HL-60 (cell line): ENCODE results near the gene ADCY5.
"Not testable (repeated sequence)": the region's sequence is repeated elsewhere in the genome, so short reads cannot be mapped to it uniquely, and the experiment has no call there.

Experiments used
- DNase-seq, 2 experiments: peaks; one replicate each; pipeline ENCODE4 v3.0.0-alpha.2; 2010 to 2020; ENCODE audit warnings: low read depth in 1 of 2, low spot score in 1 of 2
- H3K27ac ChIP-seq: fragments of 250-450 bp; sonication (Bioruptor Pico); replicated peaks from 2 replicates; pipeline ENCODE4 v1.5.1; 2020; ENCODE audit warnings: mild to moderate bottlenecking, moderate library complexity
- H3K27me3 ChIP-seq: fragments of 250-450 bp; sonication (Bioruptor Pico); 2 replicates; pipeline ENCODE4 v1.5.1; 2021; ENCODE audit warnings: mild to moderate bottlenecking, moderate library complexity; ENCODE audit not compliant: insufficient read depth, poor library complexity, severe bottlenecking
- H3K4me3 ChIP-seq: replicated peaks from 2 replicates; pipeline ENCODE4 v1.5.1; 2011; ENCODE audit warnings: mild to moderate bottlenecking, control low read depth, low read length; ENCODE audit not compliant: insufficient read depth
- GABPA ChIP-seq: IDR thresholded peaks from 2 replicates; pipeline ENCODE4 v1.6.1; 2012; ENCODE audit warnings: low read depth
- POLR2AphosphoS5 ChIP-seq: IDR thresholded peaks from 2 replicates; pipeline ENCODE4 v1.6.1; 2012; ENCODE audit warnings: low read depth
- SPI1 ChIP-seq: IDR thresholded peaks from 2 replicates; pipeline ENCODE4 v1.6.1; 2012; ENCODE audit warnings: low read depth, mild to moderate bottlenecking, borderline replicate concordance
- TF ChIP-seq, protein P1 (sequence below): IDR thresholded peaks from 2 replicates; pipeline ENCODE4 v1.6.1; 2012; ENCODE audit warnings: low read depth; ENCODE audit not compliant: insufficient replicate concordance
- TF ChIP-seq, protein P2 (sequence below): IDR thresholded peaks from one replicate; pipeline ENCODE4 v1.5.1; 2011; ENCODE audit warnings: low read length, control low read depth, inconsistent platforms; ENCODE audit not compliant: insufficient read depth

The ADCY5 gene

DNA sequence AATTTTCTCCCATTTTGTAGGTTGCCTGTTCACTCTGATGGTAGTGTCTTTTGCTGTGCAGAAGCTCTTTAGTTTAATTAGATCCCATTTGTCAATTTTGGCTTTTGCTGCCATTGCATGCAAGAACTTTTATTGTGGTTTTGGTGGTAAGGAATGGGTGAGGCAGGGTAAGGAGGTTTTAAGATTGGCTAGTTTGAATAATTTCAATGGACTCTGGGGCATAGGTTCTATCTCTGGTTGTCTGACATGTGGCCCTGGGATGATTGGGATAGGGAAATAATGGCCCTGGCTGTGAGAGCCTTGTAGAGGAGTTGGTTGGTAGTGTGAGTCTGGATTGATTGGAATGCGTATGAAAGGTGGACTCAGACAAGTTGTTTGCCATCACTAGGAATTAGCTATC lies 209.1 kb downstream of the ADCY5 start:
- no peak for TF ChIP-seq SPI1
- TF ChIP-seq, protein P1, sequence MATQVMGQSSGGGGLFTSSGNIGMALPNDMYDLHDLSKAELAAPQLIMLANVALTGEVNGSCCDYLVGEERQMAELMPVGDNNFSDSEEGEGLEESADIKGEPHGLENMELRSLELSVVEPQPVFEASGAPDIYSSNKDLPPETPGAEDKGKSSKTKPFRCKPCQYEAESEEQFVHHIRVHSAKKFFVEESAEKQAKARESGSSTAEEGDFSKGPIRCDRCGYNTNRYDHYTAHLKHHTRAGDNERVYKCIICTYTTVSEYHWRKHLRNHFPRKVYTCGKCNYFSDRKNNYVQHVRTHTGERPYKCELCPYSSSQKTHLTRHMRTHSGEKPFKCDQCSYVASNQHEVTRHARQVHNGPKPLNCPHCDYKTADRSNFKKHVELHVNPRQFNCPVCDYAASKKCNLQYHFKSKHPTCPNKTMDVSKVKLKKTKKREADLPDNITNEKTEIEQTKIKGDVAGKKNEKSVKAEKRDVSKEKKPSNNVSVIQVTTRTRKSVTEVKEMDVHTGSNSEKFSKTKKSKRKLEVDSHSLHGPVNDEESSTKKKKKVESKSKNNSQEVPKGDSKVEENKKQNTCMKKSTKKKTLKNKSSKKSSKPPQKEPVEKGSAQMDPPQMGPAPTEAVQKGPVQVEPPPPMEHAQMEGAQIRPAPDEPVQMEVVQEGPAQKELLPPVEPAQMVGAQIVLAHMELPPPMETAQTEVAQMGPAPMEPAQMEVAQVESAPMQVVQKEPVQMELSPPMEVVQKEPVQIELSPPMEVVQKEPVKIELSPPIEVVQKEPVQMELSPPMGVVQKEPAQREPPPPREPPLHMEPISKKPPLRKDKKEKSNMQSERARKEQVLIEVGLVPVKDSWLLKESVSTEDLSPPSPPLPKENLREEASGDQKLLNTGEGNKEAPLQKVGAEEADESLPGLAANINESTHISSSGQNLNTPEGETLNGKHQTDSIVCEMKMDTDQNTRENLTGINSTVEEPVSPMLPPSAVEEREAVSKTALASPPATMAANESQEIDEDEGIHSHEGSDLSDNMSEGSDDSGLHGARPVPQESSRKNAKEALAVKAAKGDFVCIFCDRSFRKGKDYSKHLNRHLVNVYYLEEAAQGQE, result no peak
- no peak for TF ChIP-seq GABPA
- no peak for TF ChIP-seq POLR2AphosphoS5
- TF ChIP-seq, protein P2, sequence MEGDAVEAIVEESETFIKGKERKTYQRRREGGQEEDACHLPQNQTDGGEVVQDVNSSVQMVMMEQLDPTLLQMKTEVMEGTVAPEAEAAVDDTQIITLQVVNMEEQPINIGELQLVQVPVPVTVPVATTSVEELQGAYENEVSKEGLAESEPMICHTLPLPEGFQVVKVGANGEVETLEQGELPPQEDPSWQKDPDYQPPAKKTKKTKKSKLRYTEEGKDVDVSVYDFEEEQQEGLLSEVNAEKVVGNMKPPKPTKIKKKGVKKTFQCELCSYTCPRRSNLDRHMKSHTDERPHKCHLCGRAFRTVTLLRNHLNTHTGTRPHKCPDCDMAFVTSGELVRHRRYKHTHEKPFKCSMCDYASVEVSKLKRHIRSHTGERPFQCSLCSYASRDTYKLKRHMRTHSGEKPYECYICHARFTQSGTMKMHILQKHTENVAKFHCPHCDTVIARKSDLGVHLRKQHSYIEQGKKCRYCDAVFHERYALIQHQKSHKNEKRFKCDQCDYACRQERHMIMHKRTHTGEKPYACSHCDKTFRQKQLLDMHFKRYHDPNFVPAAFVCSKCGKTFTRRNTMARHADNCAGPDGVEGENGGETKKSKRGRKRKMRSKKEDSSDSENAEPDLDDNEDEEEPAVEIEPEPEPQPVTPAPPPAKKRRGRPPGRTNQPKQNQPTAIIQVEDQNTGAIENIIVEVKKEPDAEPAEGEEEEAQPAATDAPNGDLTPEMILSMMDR, result no peak
- Histone ChIP-seq H3K27ac (no peak overlapping the region), H3K4me3 (no peak overlapping the region), H3K27me3 (no peaks in the 10 kb centered on the region)
- no peak for DNase-seq

DNA sequence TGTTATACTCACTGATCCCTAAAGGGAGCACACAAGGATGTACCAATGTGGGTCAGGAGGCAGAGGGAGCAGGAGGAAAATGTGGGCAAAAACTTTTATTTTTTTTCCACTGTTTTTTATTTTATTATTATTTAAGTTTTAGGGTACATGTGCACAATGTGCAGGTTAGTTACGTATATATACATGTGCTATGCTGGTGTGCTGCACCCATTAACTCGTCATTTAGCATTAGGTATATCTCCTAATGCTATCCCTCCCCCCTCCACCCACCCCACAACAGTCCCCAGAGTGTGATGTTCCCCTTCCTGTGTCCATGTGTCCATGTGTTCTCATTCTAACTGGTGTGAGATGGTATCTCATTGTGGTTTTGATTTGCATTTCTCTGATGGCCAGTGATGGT lies 209.7 kb downstream of the ADCY5 start:
- H3K27ac ChIP-seq, DNase-seq, H3K4me3 ChIP-seq, H3K27me3 ChIP-seq: not testable (repeated sequence)

DNA sequence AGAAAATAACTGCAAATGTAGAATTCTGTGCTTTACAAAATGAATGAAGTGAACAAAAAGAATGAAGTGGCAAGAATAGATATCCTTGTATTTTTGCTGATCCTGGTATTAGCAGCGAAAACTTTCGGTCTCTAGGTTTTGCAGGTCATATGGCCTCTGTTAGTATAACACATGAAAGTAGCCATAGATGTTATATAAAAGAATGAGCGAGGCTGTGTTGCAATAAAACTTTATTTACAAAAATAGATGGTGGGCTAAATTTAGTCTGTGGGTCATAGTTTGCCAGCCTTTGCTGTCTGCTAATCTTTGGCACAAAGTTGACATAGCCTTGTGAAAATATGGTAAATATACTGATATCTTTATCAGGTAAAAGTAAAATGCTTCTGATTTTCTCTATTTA lies 212.0 kb downstream of the ADCY5 start:
- Histone ChIP-seq H3K27ac (no peak overlapping the region), H3K4me3 (no peak overlapping the region), H3K27me3 (no peaks in the 10 kb centered on the region)
- DNase-seq, result no peak
- TF ChIP-seq SPI1, result no peak
- TF ChIP-seq GABPA, result no peak
- no peak for TF ChIP-seq POLR2AphosphoS5
- TF ChIP-seq, protein P1, result no peak
- TF ChIP-seq, protein P2, result no peak
